Heart right ventricle (tissue), 16 donors: ENCODE data around the gene ZIC4. TPM values are rescaled to one million over a fixed set of nuclear protein-coding genes. Genes with fewer than 3 reads are reported as not detected.

Source experiments
- ATAC-seq, 8 donors: fragments of 200-7000 bp; cut with Tn5 transposase; one replicate each; pipeline ENCODE4 v1.9.1; 2020; ENCODE audit warnings: mild to moderate bottlenecking in 8 of 8, moderate library complexity in 8 of 8, moderate number of reproducible peaks in 1 of 8
- DNase-seq, 2 donors: peaks; one replicate each; pipeline ENCODE4 v3.0.0-alpha.2; 2020
- H3K27ac ChIP-seq, 10 donors: fragments of 200-600 bp; sonication (generic) in 2 of 10; one replicate each; pipeline versions ENCODE4 v1.5.0 to v1.8.0; 2020 to 2022; ENCODE audit warnings: mild to moderate bottlenecking in 3 of 10
- H3K27me3 ChIP-seq, 7 donors: fragments of 200-600 bp; one replicate each; pipeline ENCODE4 v1.8.0; 2021 to 2022; ENCODE audit warnings: mild to moderate bottlenecking in 2 of 7
- H3K36me3 ChIP-seq, 9 donors: fragments of 200-600 bp; sonication (generic) in 1 of 9; one replicate each; pipeline versions ENCODE4 v1.5.0 to v1.8.0; 2020 to 2022; ENCODE audit warnings: mild to moderate bottlenecking in 2 of 9
- H3K4me1 ChIP-seq, 9 donors: fragments of 200-600 bp; sonication (generic) in 1 of 9; one replicate each; pipeline versions ENCODE4 v1.5.0 to v1.8.0; 2020 to 2022; ENCODE audit warnings: mild to moderate bottlenecking in 4 of 9
- H3K4me3 ChIP-seq, 10 donors: fragments of 200-600 bp; sonication (generic) in 2 of 10; one replicate each; pipeline versions ENCODE4 v1.5.0 to v1.8.0; 2020 to 2022; ENCODE audit warnings: mild to moderate bottlenecking in 7 of 10, moderate library complexity in 2 of 10
- H3K9me3 ChIP-seq, 11 donors: fragments of 200-600 bp in 10 of 11; sonication (generic) in 2 of 11; one replicate each; pipeline versions ENCODE4 v1.5.0 to v1.8.0; 2013 to 2022; ENCODE audit warnings: mild to moderate bottlenecking in 2 of 11, control low read depth in 1 of 11, moderate library complexity in 1 of 11
- WGBS, 2 donors: extraction: QIAGEN DNeasy Blood & Tissue Kit; methylation state at CpG; one replicate each; pipeline ENCODE4 v1.1.7; 2013; ENCODE audit warnings: inconsistent platforms in 1 of 2; 5-methylcytosine and 5-hydroxymethylcytosine counted together
- intact Hi-C, 10 donors: fragments of 100-400 bp; cut with DNase I; formaldehyde crosslinking; loops; one replicate each; pipeline versions ENCODE4 v1.11.1 to v1.14.2; 2022
- polyA plus RNA-seq, 2 donors: library from polyadenylated mRNA; stranded (reverse); fragments of 200-250 nt; gene quantifications; one replicate each; pipeline ENCODE4 v1.2.3, GENCODE V29; 2013
- total RNA-seq, 10 donors: library from RNA; stranded (reverse); fragmentation: NEBNext Ultra II Directional in 3 of 10; extraction: Animal tissue kit (Norgen Biotek cat#: 25700) in 3 of 10; gene quantifications; one replicate each; pipeline versions ENCODE4 v1.2.1 to v1.2.4, GENCODE V29; 2021 to 2023
- TF ChIP-seq, protein P1 (sequence below), 9 donors: fragments of 200-600 bp; sonication (generic) in 2 of 9; IDR thresholded peaks; one replicate each; pipeline versions ENCODE4 v1.5.0 to v1.8.0; 2021 to 2022; ENCODE audit warnings: antibody characterized with exemption in 9 of 9, mild to moderate bottlenecking in 5 of 9, moderate library complexity in 1 of 9
- donor health status: Arrhythmogenic right ventricular cardiomyopathy.
- donor health status: ischemic (EF 13 %, LVEDD 7.1; RV severe dilation, severe dysfunction).
- donor health status: healthy with polysubstance abuse.
- donor health status: DM: no; HTN: yes; CAD: no.
- donor health status: DM: no; HTN: no; CAD: no.
- donor health status: ischemic (EF 25% LVEDD 6.9; RV normal size, moderate dysfunction).
- donor health status: ischemic (EF 25% LVEDD 5.7; RV mildly dilated, moderate dysfunction).
- donor health status: healthy.
- donor health status: DM: yes; HTN: yes; CAD: no.
- donor health status: Ischemic cardiomyopathy.
- donor health status: ischemic (EF 35%, LVEDD 5.7; RV mildly dilated, moderate dysfunction).
- donor health status: nonischemic (EF 11% LVEDD 7.7; RV severe dilation, severe dysfunction).
- donor health status: DM: yes; HTN: yes; CAD: no.
- donor health status: PGD.
- donor health status: ischemic (EF 29% LVEDD 5.4; RV normal size, mild dysfunction).
- donor health status: nonischemic (EF 23%, LVEDD 6.1; RV moderate dilation, normal function).

The ZIC4 gene
- total and polyA plus RNA-seq, 12 donors, result not detected

DNA sequence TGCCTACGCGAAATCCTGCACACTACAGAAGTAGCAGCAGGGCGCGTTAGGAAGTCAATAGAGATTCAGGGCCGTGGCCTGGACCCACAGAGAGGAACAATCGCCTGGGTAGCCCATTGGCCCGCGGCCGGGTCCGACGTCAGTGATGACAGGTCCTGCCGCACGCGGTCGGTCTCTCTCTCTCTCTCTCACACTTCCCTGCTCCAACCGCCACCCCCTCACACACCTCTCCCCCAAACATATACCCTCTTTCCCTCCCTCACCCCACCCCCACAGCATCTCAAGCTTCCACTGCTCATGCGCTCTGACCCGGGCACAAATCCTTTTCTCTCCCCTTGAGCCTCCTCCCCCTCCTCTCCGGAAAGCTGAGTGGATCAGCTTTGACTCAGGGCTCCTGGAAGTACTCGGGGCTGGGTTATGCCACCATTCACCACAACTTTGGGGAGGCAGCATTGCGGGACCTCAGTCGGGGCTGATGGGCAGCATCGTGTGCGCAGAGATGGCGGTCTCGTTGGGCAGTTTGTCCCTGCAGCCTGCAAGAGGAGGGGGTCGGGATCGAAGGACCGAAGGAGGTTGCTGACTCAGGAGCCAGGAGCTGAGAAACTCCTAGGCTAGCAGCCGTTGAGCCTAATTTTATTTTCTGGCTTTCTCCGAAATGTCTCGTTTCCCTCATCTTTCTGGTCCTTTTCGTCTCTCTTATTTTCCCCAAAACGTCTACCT, 9.0 kb downstream of the ZIC4 start:
- 2 to 4% methylated on average over 34 of the region's 34 CpGs for WGBS, 2 donors
- peaks cover 44 to 100% (median 100%) of the 10 kb centered on the region in 7 donors for H3K27me3 ChIP-seq

DNA sequence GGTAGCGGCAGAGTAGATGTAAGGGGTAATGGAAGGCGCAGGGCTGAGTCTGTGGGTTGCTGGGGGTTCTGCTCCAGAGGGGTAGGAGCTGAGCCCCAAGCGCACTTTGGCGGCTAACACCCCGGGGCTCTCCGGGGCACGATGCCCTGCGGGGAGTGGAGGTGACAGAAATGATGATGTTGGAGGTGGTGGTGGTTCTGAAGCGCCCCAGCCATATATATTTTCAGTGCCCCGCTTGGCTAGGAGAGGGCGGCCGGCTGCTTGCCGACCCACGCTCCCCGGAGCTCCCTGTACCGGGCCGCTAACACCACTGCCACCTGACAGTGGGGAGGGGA, 9.7 kb downstream of the ZIC4 start:
- Histone ChIP-seq H3K4me1 (peaks cover 2 to 51% (median 22%) of the 10 kb centered on the region in 9 donors), H3K36me3 (no peaks in the 10 kb centered on the region), H3K27ac (no peak overlapping the region), H3K27me3 (peaks cover 44 to 100% (median 100%) of the 10 kb centered on the region in 7 donors), H3K4me3 (no peak overlapping the region), H3K9me3 (no peaks in the 10 kb centered on the region)
- DNase-seq, result no peak
- no peak for ATAC-seq
- WGBS, 2 donors, result 3 to 5% methylated on average over 17 of the region's 17 CpGs
- intact Hi-C loops, result no loop called here
- TF ChIP-seq, protein P1, sequence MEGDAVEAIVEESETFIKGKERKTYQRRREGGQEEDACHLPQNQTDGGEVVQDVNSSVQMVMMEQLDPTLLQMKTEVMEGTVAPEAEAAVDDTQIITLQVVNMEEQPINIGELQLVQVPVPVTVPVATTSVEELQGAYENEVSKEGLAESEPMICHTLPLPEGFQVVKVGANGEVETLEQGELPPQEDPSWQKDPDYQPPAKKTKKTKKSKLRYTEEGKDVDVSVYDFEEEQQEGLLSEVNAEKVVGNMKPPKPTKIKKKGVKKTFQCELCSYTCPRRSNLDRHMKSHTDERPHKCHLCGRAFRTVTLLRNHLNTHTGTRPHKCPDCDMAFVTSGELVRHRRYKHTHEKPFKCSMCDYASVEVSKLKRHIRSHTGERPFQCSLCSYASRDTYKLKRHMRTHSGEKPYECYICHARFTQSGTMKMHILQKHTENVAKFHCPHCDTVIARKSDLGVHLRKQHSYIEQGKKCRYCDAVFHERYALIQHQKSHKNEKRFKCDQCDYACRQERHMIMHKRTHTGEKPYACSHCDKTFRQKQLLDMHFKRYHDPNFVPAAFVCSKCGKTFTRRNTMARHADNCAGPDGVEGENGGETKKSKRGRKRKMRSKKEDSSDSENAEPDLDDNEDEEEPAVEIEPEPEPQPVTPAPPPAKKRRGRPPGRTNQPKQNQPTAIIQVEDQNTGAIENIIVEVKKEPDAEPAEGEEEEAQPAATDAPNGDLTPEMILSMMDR (IDR thresholded peaks at IDR 0.05), result no peak

More for the DNA sequence above, 9.0 kb downstream of the ZIC4 start:
- H3K27ac ChIP-seq, result no peak overlapping the region
- peaks cover 2 to 44% (median 16%) of the 10 kb centered on the region in 9 donors for H3K4me1 ChIP-seq
- no peaks in the 10 kb centered on the region for H3K36me3 ChIP-seq
- no peaks in the 10 kb centered on the region for H3K9me3 ChIP-seq
- intact Hi-C loops, result no loop called here
- TF ChIP-seq, protein P1 (IDR thresholded peaks at IDR 0.05), result no peak
- H3K4me3 ChIP-seq, result no peak overlapping the region
- ATAC-seq, result no peak
- DNase-seq, result no peak

DNA sequence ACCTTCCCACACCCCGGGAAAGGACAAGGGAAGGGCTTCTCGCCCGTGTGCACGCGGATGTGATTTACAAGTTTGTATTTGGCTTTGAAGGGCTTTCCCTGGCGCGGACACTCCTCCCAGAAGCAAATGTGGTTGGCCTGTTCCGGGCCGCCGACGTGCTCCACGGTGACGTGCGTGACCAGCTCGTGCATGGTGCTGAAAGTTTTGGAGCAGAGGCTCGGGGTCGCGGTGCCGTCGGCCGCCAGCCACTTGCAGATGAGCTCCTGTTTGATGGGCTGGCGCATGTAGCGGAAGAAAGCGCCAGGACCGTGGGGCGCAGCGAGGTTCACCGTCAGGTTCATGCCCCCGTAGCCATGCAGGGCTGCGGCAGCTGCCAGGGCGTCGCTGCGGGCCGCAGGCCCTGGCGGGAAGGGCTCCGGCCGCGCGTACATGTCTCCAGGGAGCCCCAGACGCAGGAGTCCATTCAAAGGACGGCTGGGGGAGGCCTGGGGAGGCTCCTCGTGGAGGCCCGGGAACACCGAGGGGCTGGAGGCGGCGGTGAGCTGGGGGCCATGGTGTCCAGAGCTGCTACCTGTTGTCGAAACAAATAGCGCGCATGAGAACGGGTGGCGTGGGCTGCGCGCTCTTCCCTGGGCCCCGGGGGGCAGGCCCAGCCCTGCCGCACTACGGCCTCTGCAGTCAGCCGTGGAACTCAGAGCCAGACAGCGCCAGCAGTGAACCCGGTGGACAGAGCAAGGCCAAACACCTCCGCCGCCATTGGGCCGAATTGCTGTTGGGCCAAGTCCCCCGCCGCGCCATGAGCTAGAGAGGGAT, 10.2 kb downstream of the ZIC4 start:
- Histone ChIP-seq H3K27me3 (peaks cover 47 to 100% (median 100%) of the 10 kb centered on the region in 7 donors), H3K27ac (no peak overlapping the region), H3K9me3 (no peaks in the 10 kb centered on the region), H3K36me3 (no peaks in the 10 kb centered on the region), H3K4me3 (no peak overlapping the region), H3K4me1 (peaks cover 2 to 54% (median 23%) of the 10 kb centered on the region in 9 donors)
- DNase-seq (no peak), ATAC-seq (peak in 1 of 8 donors; percentile 41)
- WGBS, 2 donors, result 2 to 4% methylated on average over 65 of the region's 65 CpGs
- TF ChIP-seq, protein P1 (IDR thresholded peaks at IDR 0.05), result no peak
- intact Hi-C loops, result no loop called here

DNA sequence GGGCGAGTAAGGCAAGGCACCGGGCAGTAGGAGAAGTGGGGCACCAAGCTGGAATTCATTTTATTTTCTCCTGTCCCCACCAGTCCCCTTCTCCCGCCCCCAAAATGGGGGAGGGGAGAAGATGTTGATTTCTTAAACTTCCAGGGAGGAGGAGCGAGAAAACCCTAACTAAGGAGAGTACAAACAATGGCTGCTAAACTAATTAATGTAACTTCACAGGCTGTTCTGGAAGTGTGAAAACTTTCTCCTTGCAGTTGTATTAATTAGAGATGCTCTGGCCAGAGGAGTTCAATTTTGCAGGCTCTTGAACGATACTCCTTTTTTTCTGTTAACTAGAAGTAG, 11.5 kb downstream of the ZIC4 start:
- Histone ChIP-seq H3K4me1 (peaks cover 2 to 54% (median 27%) of the 10 kb centered on the region in 9 donors), H3K27ac (no peak overlapping the region), H3K4me3 (no peak overlapping the region), H3K9me3 (no peaks in the 10 kb centered on the region), H3K27me3 (peaks cover 50 to 100% (median 100%) of the 10 kb centered on the region in 7 donors), H3K36me3 (no peaks in the 10 kb centered on the region)
- ATAC-seq (no peak), DNase-seq (no peak)
- WGBS, 2 donors, result 16% methylated on average over 5 of the region's 5 CpGs
- TF ChIP-seq, protein P1 (IDR thresholded peaks at IDR 0.05), result no peak
- intact Hi-C loops, result no loop called here
